Left cardiac atrium (tissue), 4 donors: ENCODE measurements around the gene CIAO2B. TPM values are rescaled to one million over a fixed set of nuclear protein-coding genes. Genes with fewer than 3 reads are reported as not detected.
"Not testable (repeated sequence)": the region's sequence is repeated elsewhere in the genome, so short reads cannot be mapped to it uniquely, and the experiment has no call there.

Experiments used
- ATAC-seq, 2 donors: fragments of 200-7000 bp; cut with Tn5 transposase; one replicate each; pipeline ENCODE4 v1.9.1; 2020; ENCODE audit warnings: mild to moderate bottlenecking in 2 of 2, moderate library complexity in 2 of 2
- DNase-seq: peaks from one replicate; pipeline ENCODE4 v3.0.0-alpha.2; 2020
- intact Hi-C, 2 donors: fragments of 100-400 bp; cut with DNase I; formaldehyde crosslinking; loops; one replicate each; pipeline versions ENCODE4 v1.14.1 to v1.15.1; 2022 to 2023
- total RNA-seq, 2 donors: library from RNA; stranded (reverse); fragmentation: NEBNext Ultra II Directional; extraction: Animal tissue kit (Norgen Biotek cat#: 25700); gene quantifications; one replicate each; pipeline ENCODE4 v1.2.1, GENCODE V29; 2021
- donor health status: DM: no; HTN: yes; CAD: no.
- donor health status: DM: no; HTN: yes; CAD: no; lungs with severe emphysema.
- donor health status: DM: yes; HTN: yes; CAD: no.
- donor health status: Dilated cardiomyopathy.

Gene CIAO2B
- total RNA-seq, 2 donors from 2014 or later: 92.7 to 120 TPM

- intact Hi-C loops: loop anchor here in 1 of 2 donors (5.0 kb wide), 1 partner anchor 48 kb away; no protein-coding TSS in a partner anchor
- not testable (repeated sequence) for ATAC-seq, DNase-seq
These were observed 10.8 kb upstream of the CIAO2B start for GRCh38 chr16:66944971-66945370.

- intact Hi-C loops: no loop called here
- DNase-seq (no peak), ATAC-seq (no peak)
These were observed 9.8 kb upstream of the CIAO2B start for GRCh38 chr16:66944054-66944441.

GRCh38 chr16:66943426-66944053 is 9.3 kb upstream of the CIAO2B start:
- no peak for DNase-seq
- no peak for ATAC-seq
- intact Hi-C loops: no loop called here

- DNase-seq: no peak
- ATAC-seq: no peak
- intact Hi-C loops: no loop called here
These were observed 8.8 kb upstream of the CIAO2B start for GRCh38 chr16:66942981-66943380.

GRCh38 chr16:66940236-66940635 is 6.0 kb upstream of the CIAO2B start:
- intact Hi-C loops: no loop called here
- no peak for DNase-seq
- no peak for ATAC-seq

- DNase-seq (no peak), ATAC-seq (no peak)
- intact Hi-C loops: no loop called here
These were observed 5.2 kb upstream of the CIAO2B start for GRCh38 chr16:66939366-66939765.

- DNase-seq: no peak
- intact Hi-C loops: no loop called here
- ATAC-seq: no peak
These were observed 3.6 kb upstream of the CIAO2B start for GRCh38 chr16:66937725-66938337.

GRCh38 chr16:66936889-66937554 is 2.8 kb upstream of the CIAO2B start:
- DNase-seq (no peak), ATAC-seq (no peak)
- intact Hi-C loops: no loop called here

- DNase-seq: no peak
- no peak for ATAC-seq
- intact Hi-C loops: no loop called here
These were observed 2.3 kb upstream of the CIAO2B start for GRCh38 chr16:66936462-66936861.

- peak; percentile 65 for DNase-seq
- intact Hi-C loops: no loop called here
- peak; percentile 60 to 80 for ATAC-seq
These were observed 1.3 kb upstream of the CIAO2B start, which contains the start of gene CES2 for GRCh38 chr16:66935314-66936011. CES2 (plus strand) TSS chr16:66935516; CDS start chr16:66935636, 120 bp downstream.

- DNase-seq, intact Hi-C loops, ATAC-seq: not testable (repeated sequence)
These were observed 674 bp upstream of the CIAO2B start for GRCh38 chr16:66934839-66935313.

GRCh38 chr16:66933776-66934137 is 445 bp downstream of the CIAO2B start:
- DNase-seq (no peak), ATAC-seq (peak in 1 of 2 donors; percentile 1)
- intact Hi-C loops: no loop called here

- DNase-seq: no peak
- intact Hi-C loops: no loop called here
- ATAC-seq: no peak
These were observed 2.1 kb downstream of the CIAO2B start for GRCh38 chr16:66932076-66932475.

- intact Hi-C loops: no loop called here
- ATAC-seq (no peak), DNase-seq (no peak)
These were observed 2.5 kb downstream of the CIAO2B start for GRCh38 chr16:66931665-66932064.

- DNase-seq (peak; percentile 74), ATAC-seq (peak in 1 of 2 donors; percentile 10)
- intact Hi-C loops: no loop called here
These were observed 4.0 kb downstream of the CIAO2B start for GRCh38 chr16:66930189-66930588.

GRCh38 chr16:66928702-66929388 is 5.4 kb downstream of the CIAO2B start:
- DNase-seq: no peak
- ATAC-seq: no peak
- intact Hi-C loops: loop anchor here in 1 of 2 donors (1.0 kb wide), 1 partner anchor 26 kb away; no protein-coding TSS in a partner anchor

GRCh38 chr16:66927918-66928649 is 6.1 kb downstream of the CIAO2B start:
- ATAC-seq: peak in 1 of 2 donors; percentile 21
- intact Hi-C loops: loop anchor here in 1 of 2 donors (1.0 kb wide), 1 partner anchor 25 kb away; no protein-coding TSS in a partner anchor
- DNase-seq: peak; percentile 65

- peak; percentile 66 for DNase-seq
- intact Hi-C loops: no loop called here
- peak in 1 of 2 donors; percentile 28 for ATAC-seq
These were observed 7.2 kb downstream of the CIAO2B start for GRCh38 chr16:66926961-66927436.
